Activated naive CD8-positive, alpha-beta T cell treated with anti-CD3 and anti-CD28 coated beads, Interleukin-2, amount 50 U/mL, for 24 hours (primary cell): Measurements from ENCODE around the gene PRR33.
"Not testable (repeated sequence)": the region's sequence is repeated elsewhere in the genome, so short reads cannot be mapped to it uniquely, and the experiment has no call there.

Experiments used
- ATAC-seq: fragments of 150-1000 bp; cut with Tn5 transposase; one replicate; pipeline ENCODE4 v1.10.0; 2021
- DNase-seq: peaks from one replicate; pipeline ENCODE4 v3.0.0; 2021
- H3K27ac Mint-ChIP-seq: one replicate; pipeline ENCODE4 v1.8.0; 2021; ENCODE audit warnings: mild to moderate bottlenecking, mixed read lengths
- H3K27me3 Mint-ChIP-seq: one replicate; pipeline ENCODE4 v1.8.0; 2021; ENCODE audit warnings: mixed read lengths
- H3K36me3 Mint-ChIP-seq: one replicate; pipeline ENCODE4 v1.8.0; 2021; ENCODE audit warnings: low read depth, mixed read lengths
- H3K4me1 Mint-ChIP-seq: one replicate; pipeline ENCODE4 v1.8.0; 2021; ENCODE audit warnings: mixed read lengths
- H3K4me3 Mint-ChIP-seq: one replicate; pipeline ENCODE4 v1.8.0; 2021; ENCODE audit warnings: mild to moderate bottlenecking, moderate library complexity, mixed read lengths
- H3K9me3 Mint-ChIP-seq: one replicate; pipeline ENCODE4 v1.8.0; 2021; ENCODE audit warnings: mixed read lengths

Gene PRR33

GRCh38 chr11:1890856-1891830 lies 552 bp downstream of the PRR33 start:
- ATAC-seq (peak; percentile 16), DNase-seq (peak; percentile 34)
- H3K4me1 Mint-ChIP-seq: peaks cover 40% of the 10 kb centered on the region
- no peaks in the 10 kb centered on the region for H3K27me3 Mint-ChIP-seq
- H3K9me3 Mint-ChIP-seq: peaks cover 4% of the 10 kb centered on the region
- H3K27ac Mint-ChIP-seq: peak overlapping the region; percentile 90
- peaks cover 14% of the 10 kb centered on the region for H3K36me3 Mint-ChIP-seq
- H3K4me3 Mint-ChIP-seq: peak overlapping the region; percentile 79

GRCh38 chr11:1889941-1890855 lies 1.5 kb downstream of the PRR33 start:
- Mint-ChIP-seq H3K36me3 (peaks cover 14% of the 10 kb centered on the region), H3K27me3 (no peaks in the 10 kb centered on the region), H3K4me1 (peaks cover 40% of the 10 kb centered on the region), H3K4me3 (peak overlapping the region; percentile 79), H3K27ac (peak overlapping the region; percentile 90), H3K9me3 (peaks cover 4% of the 10 kb centered on the region)
- ATAC-seq: peak; percentile 26
- peak; percentile 50 for DNase-seq

DNA sequence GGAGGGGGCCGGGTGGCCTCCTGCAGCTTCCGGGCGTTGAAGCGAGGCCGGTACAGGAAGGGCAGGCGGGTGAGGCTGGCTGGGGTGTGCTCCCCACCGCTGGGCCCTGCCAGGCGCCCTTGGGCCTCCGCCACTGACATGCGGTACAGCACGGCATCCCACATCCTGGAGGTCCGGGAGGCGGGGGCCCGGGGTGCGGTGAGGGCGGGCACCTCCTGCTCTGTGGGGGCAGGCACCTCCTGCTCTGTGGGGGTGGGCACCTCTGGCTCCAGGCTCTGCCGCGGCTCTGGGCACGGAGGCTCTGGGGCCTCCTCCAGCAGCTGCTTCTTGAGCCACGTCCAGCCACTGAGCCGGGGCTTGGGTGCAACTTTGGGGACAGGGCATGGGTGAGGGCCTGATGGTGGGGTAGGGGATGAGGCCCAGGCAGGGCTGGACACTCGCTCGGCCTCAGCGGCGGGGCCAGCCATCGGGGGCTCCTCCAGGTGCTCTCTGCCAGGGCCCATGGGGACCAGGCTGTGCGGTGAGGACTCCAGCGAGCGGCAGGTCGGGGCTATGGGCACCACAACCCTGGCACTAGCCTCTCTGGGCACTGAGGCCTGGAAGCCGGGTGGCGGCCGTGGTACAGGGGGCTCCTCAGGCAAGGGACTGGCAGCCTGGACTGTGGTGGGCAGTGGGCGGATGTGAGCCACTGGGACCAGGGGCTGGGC lies 2.3 kb downstream of the PRR33 start:
- Mint-ChIP-seq H3K27ac (peak overlapping the region; percentile 90), H3K27me3 (no peaks in the 10 kb centered on the region), H3K9me3 (peaks cover 4% of the 10 kb centered on the region), H3K4me1 (peaks cover 40% of the 10 kb centered on the region), H3K4me3 (peak overlapping the region; percentile 79), H3K36me3 (peaks cover 14% of the 10 kb centered on the region)
- DNase-seq (peak; percentile 80), ATAC-seq (peak; percentile 65)

- Mint-ChIP-seq H3K9me3 (peaks cover 4% of the 10 kb centered on the region), H3K36me3 (peaks cover 14% of the 10 kb centered on the region), H3K4me3 (peak overlapping the region; percentile 79), H3K27ac (peak overlapping the region; percentile 89), H3K4me1 (peaks cover 40% of the 10 kb centered on the region), H3K27me3 (no peaks in the 10 kb centered on the region)
- ATAC-seq: no peak
- no peak for DNase-seq
Observed at GRCh38 chr11:1888811-1889210, 2.9 kb downstream of the PRR33 start.

GRCh38 chr11:1888347-1888753 lies 3.3 kb downstream of the PRR33 start:
- Mint-ChIP-seq H3K27me3 (no peaks in the 10 kb centered on the region), H3K36me3 (peaks cover 14% of the 10 kb centered on the region), H3K9me3 (peaks cover under 1% of the 10 kb centered on the region), H3K4me3 (peak overlapping the region; percentile 79), H3K27ac (peak overlapping the region; percentile 89), H3K4me1 (peaks cover 35% of the 10 kb centered on the region)
- DNase-seq: no peak
- no peak for ATAC-seq

DNA sequence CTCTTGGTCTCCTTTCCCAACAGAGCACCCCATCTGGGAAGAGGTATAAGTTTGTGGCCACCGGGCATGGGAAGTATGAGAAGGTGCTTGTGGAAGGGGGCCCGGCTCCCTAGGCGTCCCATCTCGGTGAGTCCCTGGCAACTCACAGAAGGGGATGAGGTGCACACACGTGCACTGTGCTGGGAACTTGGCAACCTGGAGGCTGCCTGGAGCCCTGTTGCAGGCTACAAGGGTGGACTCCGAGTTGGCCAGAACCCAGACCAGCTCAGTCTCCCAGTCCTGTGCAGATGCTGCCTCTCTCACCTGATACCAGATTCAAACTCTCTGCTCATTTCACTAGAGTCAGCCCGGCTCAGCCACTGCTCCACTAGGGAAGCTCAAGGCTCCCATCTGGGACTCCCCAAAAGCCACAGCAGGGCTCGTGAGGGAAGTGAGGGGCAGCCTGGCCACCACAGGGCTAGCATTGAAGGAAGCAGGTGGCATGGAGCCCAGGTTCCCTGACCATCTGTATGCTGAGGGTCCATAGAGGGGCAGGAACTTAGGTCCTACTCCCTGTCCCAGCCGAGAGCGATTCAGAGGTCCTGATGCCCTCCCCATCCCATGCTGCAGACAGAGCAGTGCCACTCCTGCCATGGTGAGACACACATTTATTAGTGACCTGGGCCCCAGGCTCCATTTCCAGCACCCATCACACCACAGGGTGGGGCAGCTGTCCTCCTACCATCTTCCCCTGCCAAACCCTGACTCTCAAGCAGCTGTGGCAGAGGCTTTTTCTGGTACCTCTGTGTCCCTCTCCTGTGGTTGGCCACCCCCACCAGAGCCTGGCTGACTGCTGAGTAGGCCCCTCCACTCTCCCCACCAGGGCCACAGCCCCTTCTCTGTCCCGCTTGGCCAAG lies 4.0 kb downstream of the PRR33 start:
- DNase-seq: no peak
- no peak for ATAC-seq
- peaks cover 33% of the 10 kb centered on the region for H3K4me1 Mint-ChIP-seq
- no peak overlapping the region for H3K4me3 Mint-ChIP-seq
- H3K27ac Mint-ChIP-seq: no peak overlapping the region
- no peaks in the 10 kb centered on the region for H3K9me3 Mint-ChIP-seq
- peaks cover 14% of the 10 kb centered on the region for H3K36me3 Mint-ChIP-seq
- no peaks in the 10 kb centered on the region for H3K27me3 Mint-ChIP-seq

GRCh38 chr11:1886551-1886950 lies 5.1 kb downstream of the PRR33 start:
- not testable (repeated sequence) for H3K4me3 Mint-ChIP-seq, DNase-seq, H3K9me3 Mint-ChIP-seq, ATAC-seq, H3K27ac Mint-ChIP-seq, H3K27me3 Mint-ChIP-seq
- Mint-ChIP-seq H3K4me1 (peaks cover 28% of the 10 kb centered on the region), H3K36me3 (peaks cover 14% of the 10 kb centered on the region)

GRCh38 chr11:1884303-1884700 lies 7.4 kb downstream of the PRR33 start:
- ATAC-seq (no peak), DNase-seq (no peak)
- Mint-ChIP-seq H3K4me3 (no peak overlapping the region), H3K9me3 (no peaks in the 10 kb centered on the region), H3K27me3 (no peaks in the 10 kb centered on the region), H3K27ac (no peak overlapping the region), H3K4me1 (peaks cover 17% of the 10 kb centered on the region), H3K36me3 (peaks cover 14% of the 10 kb centered on the region)

DNA sequence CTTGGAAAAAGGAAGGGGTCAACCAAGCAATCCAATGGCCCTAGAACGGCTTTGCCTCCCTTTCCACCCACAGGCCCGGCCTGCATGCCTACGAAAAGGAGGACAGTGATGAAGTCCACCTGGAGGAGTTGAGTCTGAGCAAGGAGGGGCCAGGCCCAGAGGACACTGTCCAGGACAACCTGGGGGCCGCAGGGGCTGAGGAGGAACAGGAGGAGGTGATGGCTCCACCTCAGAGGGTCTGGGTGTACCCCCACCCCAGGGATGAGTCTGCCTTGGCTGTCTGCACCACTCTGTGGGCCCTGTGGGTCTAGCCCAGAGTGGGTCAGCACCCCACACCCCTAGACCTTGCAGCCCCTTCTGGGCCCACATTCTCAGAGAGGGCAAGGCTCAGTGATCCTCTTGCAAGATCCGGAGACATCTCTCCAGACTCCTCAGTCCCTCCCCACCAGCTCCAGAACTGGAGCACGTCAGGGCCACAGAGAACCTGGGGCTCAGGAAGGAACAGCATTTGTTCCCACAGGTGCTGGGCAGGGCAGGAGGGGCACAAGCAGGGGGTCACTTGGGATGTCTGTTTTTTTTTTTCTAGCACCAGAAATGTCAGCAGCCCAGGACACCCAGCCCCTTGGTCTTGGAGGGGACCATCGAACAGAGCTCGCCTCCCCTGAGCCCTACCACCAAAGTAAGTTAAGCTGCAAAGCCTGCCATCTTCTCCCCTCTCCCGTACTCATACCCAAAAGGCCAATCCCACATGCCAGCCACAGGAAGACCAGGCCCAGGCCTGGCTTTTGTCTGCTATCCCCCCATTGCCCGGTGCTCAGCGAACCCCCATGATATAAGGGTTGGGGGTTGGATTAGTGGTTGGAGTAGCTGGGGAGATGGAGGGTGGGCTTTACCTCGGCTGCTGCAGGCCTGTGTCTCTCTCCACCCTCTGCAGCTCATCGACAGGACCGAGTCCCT lies 8.1 kb downstream of the PRR33 start:
- DNase-seq (no peak), ATAC-seq (no peak)
- no peaks in the 10 kb centered on the region for H3K27me3 Mint-ChIP-seq
- peaks cover 12% of the 10 kb centered on the region for H3K4me1 Mint-ChIP-seq
- H3K36me3 Mint-ChIP-seq: peaks cover 10% of the 10 kb centered on the region
- H3K9me3 Mint-ChIP-seq: no peaks in the 10 kb centered on the region
- no peak overlapping the region for H3K4me3 Mint-ChIP-seq
- no peak overlapping the region for H3K27ac Mint-ChIP-seq

DNA sequence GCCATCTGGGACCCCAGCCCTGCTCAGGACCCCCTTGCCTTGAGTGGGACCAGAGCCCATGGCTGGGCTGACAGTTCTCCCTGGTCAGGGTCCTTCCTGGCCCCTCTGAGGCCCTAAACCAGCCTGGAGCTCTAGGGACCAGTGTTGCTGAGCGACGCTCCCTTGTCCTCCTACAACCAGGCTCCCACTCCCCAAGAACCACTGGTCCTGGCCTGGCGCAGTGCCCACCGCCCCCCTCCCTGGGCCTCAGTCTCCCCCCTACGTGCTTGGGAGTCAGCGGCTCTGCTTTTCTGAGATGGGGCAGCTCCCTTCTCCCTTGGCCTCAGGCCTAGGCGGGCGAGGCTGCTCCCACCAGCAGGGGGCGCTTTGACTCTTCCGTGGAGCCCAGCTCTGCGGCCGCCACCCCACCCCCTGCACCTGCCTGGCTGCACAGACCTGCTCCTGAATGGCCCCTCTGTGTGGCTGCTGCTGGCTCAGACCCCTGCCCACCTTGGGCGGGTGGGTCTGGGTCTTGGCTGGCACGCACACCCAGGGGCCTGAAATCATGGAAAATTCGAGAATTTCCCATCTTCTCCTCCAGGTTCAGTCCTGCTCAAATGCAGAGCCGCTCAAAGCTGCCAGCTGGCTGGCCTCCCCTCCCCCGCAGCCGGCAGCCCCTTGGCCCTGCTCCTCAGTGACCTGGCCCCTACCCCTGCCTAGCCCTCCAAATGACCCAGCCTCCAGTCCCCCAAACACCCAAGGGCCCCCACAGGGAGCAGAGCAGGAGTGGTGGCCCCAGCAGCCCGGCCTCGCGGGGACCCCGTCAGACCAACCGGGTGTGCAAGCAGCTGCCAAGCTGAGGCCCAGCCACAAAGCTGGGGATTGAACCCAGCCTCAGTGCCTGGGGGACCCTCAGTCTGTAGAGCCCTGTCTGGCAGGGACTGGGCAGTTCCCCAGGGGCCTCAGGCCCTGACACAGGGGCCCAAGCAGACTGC lies 9.1 kb downstream of the PRR33 start:
- H3K9me3 Mint-ChIP-seq: no peaks in the 10 kb centered on the region
- no peaks in the 10 kb centered on the region for H3K27me3 Mint-ChIP-seq
- DNase-seq (peak; percentile 89), ATAC-seq (peak; percentile 87)
- peaks cover 9% of the 10 kb centered on the region for H3K4me1 Mint-ChIP-seq
- no peak overlapping the region for H3K4me3 Mint-ChIP-seq
- peaks cover 4% of the 10 kb centered on the region for H3K36me3 Mint-ChIP-seq
- H3K27ac Mint-ChIP-seq: no peak overlapping the region

GRCh38 chr11:1881442-1882264 lies 10.0 kb downstream of the PRR33 start:
- Mint-ChIP-seq H3K27me3 (no peaks in the 10 kb centered on the region), H3K9me3 (no peaks in the 10 kb centered on the region), H3K27ac (no peak overlapping the region), H3K36me3 (no peaks in the 10 kb centered on the region), H3K4me1 (peaks cover 10% of the 10 kb centered on the region), H3K4me3 (no peak overlapping the region)
- ATAC-seq (no peak), DNase-seq (peak; percentile 4)
